ENCODE data around the gene ZC3H13. TPM values are rescaled to one million over a fixed set of nuclear protein-coding genes. Genes with fewer than 3 reads are reported as not detected.

ZC3H13 gene
- total RNA-seq, 2 donors from 2014 or later, result 21.8 to 39.5 TPM

DNA sequence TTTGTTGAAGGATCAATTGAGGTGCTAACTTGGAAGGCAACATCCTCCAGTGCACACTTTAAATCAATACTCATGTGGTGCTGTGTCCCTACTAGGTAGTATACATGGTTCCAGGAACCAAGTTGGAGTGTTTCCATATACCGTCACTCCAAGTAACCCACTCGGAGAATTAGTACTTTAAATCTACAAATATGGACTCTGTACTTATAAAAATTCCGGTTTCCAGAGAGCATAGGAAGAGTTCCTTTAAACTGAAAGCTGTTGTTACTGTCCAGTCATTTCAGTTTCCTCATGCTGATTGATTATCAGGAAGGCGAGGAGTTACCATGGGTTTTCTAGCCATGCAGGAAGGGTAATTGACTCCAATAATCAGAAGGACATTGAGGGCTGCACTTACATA, 45.1 kb upstream of the ZC3H13 start:
- no peak for DNase-seq (ENCODE audit: low spot score)
- no peak for ATAC-seq (ENCODE audit: insufficient number of reproducible peaks, low FRiP score, low read depth)

DNA sequence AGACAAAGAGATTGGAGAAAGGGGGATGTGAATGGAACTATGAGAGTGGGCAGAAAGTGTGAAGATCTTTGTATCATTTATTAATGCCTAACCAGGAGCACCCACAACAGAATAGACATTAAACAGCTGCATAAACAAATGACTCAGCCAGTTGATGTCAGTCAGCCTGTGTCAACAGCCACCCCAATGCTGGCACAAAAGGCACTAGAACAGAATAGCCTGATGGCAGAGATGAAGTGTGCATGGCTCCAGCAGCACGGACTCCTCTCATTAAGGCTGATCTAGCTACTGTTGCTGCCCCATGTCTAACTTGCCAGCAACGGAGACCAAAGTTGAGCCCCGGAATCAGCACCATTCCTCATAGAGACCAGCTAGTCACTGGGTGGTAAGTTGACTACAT, 44.5 kb upstream of the ZC3H13 start:
- Histone ChIP-seq H3K4me3 (no peak overlapping the region), H3K27me3 (replicated peaks; ENCODE audit: insufficient read depth) (no peaks in the 10 kb centered on the region), H3K27ac (no peak overlapping the region), H3K4me1 (ENCODE audit: control insufficient read depth in 1 of 2, low read depth in 2 of 2) (peaks cover 0 to 11% of the 10 kb centered on the region in 2 donors), H3K9me3 (no peaks in the 10 kb centered on the region), H3K36me3 (no peaks in the 10 kb centered on the region)
- DNase-seq (ENCODE audit: low spot score) (no peak), ATAC-seq (ENCODE audit: insufficient number of reproducible peaks, low FRiP score, low read depth) (no peak)
- TF ChIP-seq, protein P1, sequence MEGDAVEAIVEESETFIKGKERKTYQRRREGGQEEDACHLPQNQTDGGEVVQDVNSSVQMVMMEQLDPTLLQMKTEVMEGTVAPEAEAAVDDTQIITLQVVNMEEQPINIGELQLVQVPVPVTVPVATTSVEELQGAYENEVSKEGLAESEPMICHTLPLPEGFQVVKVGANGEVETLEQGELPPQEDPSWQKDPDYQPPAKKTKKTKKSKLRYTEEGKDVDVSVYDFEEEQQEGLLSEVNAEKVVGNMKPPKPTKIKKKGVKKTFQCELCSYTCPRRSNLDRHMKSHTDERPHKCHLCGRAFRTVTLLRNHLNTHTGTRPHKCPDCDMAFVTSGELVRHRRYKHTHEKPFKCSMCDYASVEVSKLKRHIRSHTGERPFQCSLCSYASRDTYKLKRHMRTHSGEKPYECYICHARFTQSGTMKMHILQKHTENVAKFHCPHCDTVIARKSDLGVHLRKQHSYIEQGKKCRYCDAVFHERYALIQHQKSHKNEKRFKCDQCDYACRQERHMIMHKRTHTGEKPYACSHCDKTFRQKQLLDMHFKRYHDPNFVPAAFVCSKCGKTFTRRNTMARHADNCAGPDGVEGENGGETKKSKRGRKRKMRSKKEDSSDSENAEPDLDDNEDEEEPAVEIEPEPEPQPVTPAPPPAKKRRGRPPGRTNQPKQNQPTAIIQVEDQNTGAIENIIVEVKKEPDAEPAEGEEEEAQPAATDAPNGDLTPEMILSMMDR (IDR thresholded peaks at IDR 0.05), result no peak

More for the DNA sequence above, 45.1 kb upstream of the ZC3H13 start:
- Histone ChIP-seq H3K27ac (no peak overlapping the region), H3K4me1 (ENCODE audit: control insufficient read depth in 1 of 2, low read depth in 2 of 2) (peaks cover 3 to 17% of the 10 kb centered on the region in 2 donors), H3K4me3 (no peak overlapping the region), H3K36me3 (no peaks in the 10 kb centered on the region), H3K27me3 (replicated peaks; ENCODE audit: insufficient read depth) (no peaks in the 10 kb centered on the region), H3K9me3 (no peaks in the 10 kb centered on the region)
- TF ChIP-seq, protein P1 (IDR thresholded peaks at IDR 0.05), result no peak

DNA sequence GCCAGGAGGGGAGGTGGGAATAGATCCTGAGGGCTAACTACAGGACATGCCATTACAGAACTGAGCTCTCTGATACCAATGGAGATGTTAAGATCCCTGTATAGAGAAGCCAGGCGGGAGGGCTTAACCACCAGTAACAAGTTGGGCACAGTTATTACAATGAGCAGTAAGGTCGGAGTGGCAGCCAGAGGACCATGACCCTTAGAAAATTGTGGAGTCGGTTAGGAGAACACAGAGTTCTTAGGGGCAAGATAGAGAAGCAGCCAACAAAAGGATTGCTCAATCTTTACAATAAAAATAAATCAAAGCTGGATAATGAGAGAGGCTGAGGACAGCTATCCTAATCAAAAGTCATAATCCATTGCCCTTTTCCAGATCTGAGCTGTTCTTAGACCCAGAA, 41.9 kb upstream of the ZC3H13 start:
- H3K9me3 ChIP-seq, result no peaks in the 10 kb centered on the region
- no peaks in the 10 kb centered on the region for H3K27me3 ChIP-seq (replicated peaks; ENCODE audit: insufficient read depth)
- H3K27ac ChIP-seq, result no peak overlapping the region
- TF ChIP-seq, protein P1 (IDR thresholded peaks at IDR 0.05), result no peak
- no peak overlapping the region for H3K4me3 ChIP-seq
- H3K36me3 ChIP-seq, result no peaks in the 10 kb centered on the region
- DNase-seq (ENCODE audit: low spot score), result no peak
- H3K4me1 ChIP-seq (ENCODE audit: control insufficient read depth in 1 of 2, low read depth in 2 of 2), result no peaks in the 10 kb centered on the region
- ATAC-seq (ENCODE audit: insufficient number of reproducible peaks, low FRiP score, low read depth), result no peak

DNA sequence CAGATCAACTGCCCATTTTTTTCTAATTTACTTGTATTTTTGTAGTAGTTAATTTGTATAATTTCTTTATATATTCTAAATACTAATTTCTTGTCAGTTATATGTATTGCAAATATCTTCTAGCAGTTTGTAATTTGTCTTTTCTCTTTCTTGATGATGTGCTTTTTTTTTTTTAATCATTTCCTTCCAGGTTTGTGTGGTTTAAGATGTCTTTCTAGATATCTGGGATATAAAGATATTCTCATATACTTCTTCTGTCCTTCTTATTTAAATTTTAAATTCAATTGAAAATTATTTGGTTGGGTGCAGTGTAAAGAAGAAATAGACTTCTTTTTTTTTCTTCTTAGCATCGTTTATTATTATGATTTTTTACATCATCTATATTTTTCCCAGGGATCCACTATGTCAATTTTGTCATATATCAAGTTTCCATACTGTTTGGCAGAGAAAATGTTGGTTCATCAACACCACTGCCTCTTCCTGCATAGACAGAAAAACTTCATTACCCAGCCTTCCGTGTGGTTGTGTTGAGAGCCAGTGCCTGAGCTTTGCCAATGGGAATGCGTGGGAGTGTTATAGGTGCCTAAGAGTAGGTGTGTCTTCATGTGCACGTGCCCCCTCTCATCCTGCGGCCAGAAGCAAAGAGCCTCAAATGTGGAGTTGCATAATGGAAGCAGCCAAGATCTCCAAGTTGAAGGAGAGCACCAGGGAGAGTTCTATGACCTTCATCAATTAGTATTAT, 36.4 kb upstream of the ZC3H13 start:
- ATAC-seq (ENCODE audit: insufficient number of reproducible peaks, low FRiP score, low read depth) (no peak), DNase-seq (ENCODE audit: low spot score) (no peak)
- no peaks in the 10 kb centered on the region for H3K4me1 ChIP-seq (ENCODE audit: control insufficient read depth in 1 of 2, low read depth in 2 of 2)
- H3K36me3 ChIP-seq, result no peaks in the 10 kb centered on the region
- no peak overlapping the region for H3K4me3 ChIP-seq
- no peaks in the 10 kb centered on the region for H3K9me3 ChIP-seq
- H3K27ac ChIP-seq, result no peak overlapping the region
- no peaks in the 10 kb centered on the region for H3K27me3 ChIP-seq (replicated peaks; ENCODE audit: insufficient read depth)
- TF ChIP-seq, protein P1 (IDR thresholded peaks at IDR 0.05), result no peak

DNA sequence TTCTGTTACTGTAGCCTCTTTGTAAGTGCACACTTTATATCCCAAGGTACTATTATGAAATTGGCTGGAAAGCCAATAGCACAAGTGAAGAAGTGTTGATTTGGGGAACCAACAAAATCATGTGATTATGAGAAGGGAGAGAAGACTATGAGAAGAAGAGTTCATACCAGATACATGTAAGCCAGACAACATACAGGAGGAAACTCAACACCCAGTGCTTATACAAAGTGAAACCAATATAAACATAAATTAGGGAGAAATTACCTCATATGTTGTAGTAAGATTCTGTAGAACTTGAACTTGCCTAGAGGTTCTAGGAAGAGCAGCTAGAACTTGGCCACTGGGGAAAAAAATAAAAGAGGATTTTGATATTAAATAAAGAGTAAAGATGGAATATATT, 34.9 kb upstream of the ZC3H13 start:
- Histone ChIP-seq H3K4me1 (ENCODE audit: control insufficient read depth in 1 of 2, low read depth in 2 of 2) (no peaks in the 10 kb centered on the region), H3K4me3 (no peak overlapping the region), H3K9me3 (no peaks in the 10 kb centered on the region), H3K36me3 (no peaks in the 10 kb centered on the region), H3K27me3 (replicated peaks; ENCODE audit: insufficient read depth) (no peaks in the 10 kb centered on the region), H3K27ac (no peak overlapping the region)
- TF ChIP-seq, protein P1 (IDR thresholded peaks at IDR 0.05), result no peak
- DNase-seq (ENCODE audit: low spot score) (no peak), ATAC-seq (ENCODE audit: insufficient number of reproducible peaks, low FRiP score, low read depth) (no peak)

All from thoracic aorta (tissue), 2 donors.